ENCODE measurements around the gene RNF13. TPM values are rescaled to one million over a fixed set of nuclear protein-coding genes. Genes with fewer than 3 reads are reported as not detected.

The RNF13 gene
- total RNA-seq, 2 donors from 2014 or later, result 41.3 to 49.1 TPM

DNA sequence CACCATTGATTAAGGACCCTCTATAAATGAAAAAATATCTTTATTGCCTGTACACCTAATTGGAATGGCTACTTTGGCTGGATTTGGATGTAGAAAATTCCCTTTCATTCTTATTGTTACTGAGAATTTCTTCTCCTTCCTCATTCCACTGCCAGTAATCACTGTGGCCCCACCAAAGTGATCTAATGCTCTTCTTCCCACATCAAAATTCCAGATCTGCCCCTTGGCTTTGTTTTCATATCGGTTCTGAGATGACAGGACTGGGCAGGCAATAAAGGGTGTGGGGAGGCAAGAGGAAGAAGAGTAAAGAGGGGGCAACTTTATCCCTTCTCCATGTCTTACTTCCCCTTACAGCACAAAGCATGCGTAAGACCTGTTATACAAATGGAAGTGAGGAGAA is 22.7 kb upstream of the RNF13 start:
- H3K27me3 ChIP-seq, result no peaks in the 10 kb centered on the region
- H3K9me3 ChIP-seq, result no peaks in the 10 kb centered on the region
- DNase-seq, result no peak
- no peak overlapping the region for H3K4me3 ChIP-seq
- no peaks in the 10 kb centered on the region for H3K36me3 ChIP-seq
- intact Hi-C loops (cut with DNase I), result no loop called here
- H3K9ac ChIP-seq (ENCODE audit: low read depth in 2 of 2, low read length in 2 of 2), result no peak overlapping the region
- H3K4me1 ChIP-seq, result no peaks in the 10 kb centered on the region
- TF ChIP-seq, protein P1, sequence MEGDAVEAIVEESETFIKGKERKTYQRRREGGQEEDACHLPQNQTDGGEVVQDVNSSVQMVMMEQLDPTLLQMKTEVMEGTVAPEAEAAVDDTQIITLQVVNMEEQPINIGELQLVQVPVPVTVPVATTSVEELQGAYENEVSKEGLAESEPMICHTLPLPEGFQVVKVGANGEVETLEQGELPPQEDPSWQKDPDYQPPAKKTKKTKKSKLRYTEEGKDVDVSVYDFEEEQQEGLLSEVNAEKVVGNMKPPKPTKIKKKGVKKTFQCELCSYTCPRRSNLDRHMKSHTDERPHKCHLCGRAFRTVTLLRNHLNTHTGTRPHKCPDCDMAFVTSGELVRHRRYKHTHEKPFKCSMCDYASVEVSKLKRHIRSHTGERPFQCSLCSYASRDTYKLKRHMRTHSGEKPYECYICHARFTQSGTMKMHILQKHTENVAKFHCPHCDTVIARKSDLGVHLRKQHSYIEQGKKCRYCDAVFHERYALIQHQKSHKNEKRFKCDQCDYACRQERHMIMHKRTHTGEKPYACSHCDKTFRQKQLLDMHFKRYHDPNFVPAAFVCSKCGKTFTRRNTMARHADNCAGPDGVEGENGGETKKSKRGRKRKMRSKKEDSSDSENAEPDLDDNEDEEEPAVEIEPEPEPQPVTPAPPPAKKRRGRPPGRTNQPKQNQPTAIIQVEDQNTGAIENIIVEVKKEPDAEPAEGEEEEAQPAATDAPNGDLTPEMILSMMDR (IDR thresholded peaks at IDR 0.05), result no peak
- no peak overlapping the region for H3K27ac ChIP-seq

DNA sequence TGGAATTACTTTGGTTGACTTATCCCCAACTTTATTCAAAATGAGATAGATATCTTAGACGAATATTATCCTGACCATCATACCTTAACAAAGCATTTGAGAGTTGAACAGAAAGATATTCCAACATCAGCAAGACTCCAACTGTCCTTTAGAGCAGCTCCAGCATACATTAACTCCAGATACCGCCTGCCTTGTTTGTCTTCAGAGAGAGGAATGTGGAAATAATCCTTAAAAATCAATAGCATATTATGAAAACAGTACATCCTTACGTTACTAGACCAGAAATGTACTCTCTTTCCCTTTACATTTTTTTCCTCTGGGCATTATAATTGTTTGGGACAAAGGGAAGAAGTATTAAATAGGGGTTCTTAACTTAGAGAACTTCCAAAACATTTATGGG is 22.3 kb upstream of the RNF13 start:
- no peak overlapping the region for H3K9ac ChIP-seq (ENCODE audit: low read depth in 2 of 2, low read length in 2 of 2)
- H3K9me3 ChIP-seq, result no peaks in the 10 kb centered on the region
- intact Hi-C loops (cut with DNase I), result no loop called here
- no peaks in the 10 kb centered on the region for H3K36me3 ChIP-seq
- TF ChIP-seq, protein P1 (IDR thresholded peaks at IDR 0.05), result no peak
- no peaks in the 10 kb centered on the region for H3K4me1 ChIP-seq
- no peak overlapping the region for H3K27ac ChIP-seq
- H3K4me3 ChIP-seq, result no peak overlapping the region
- DNase-seq, result no peak
- no peaks in the 10 kb centered on the region for H3K27me3 ChIP-seq

DNA sequence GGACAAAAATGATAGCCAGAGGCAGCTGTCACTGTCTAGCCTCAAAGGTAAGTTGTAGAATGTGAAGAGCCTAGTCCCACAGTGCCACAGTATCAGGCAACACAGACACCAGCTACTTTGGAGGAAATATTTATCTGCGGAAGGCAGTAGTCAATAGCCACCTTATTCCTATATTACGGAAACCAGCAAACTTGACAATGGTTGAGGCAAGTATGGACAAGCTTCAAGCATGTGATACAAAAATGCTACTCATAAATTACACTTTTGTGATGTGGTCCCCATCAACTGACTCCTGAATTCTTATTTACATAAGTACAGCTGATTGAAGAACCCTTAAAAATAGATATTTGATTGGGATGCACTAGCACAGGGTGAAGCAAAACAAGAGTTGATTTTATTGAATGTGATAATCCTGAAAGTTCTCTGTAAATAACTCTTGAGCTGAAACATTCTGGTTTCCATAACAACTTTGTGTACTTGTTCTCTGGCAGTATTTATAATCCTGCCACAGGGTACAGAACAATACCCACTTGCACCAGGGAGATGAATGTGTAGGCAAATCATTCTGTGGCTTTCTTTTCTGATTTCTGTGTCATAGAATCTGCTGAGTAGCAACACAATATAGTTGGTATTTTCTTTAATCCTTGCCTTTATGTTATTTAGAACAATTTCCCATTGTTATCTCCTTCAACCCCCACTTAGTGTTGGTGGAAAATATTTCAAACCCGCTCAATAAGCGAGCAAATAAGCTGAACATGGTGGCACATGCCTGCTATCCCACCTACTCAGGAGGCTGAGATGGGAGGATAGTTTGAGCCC is 20.4 kb upstream of the RNF13 start, which contains the start of gene ANKUB1:
TSS of gene ANKUB1 (minus strand) at position 103 of the 819 bp plus-strand sequence. CDS start 188 bp downstream, outside the sequence.
- Histone ChIP-seq H3K9me3 (no peaks in the 10 kb centered on the region), H3K36me3 (no peaks in the 10 kb centered on the region), H3K27me3 (no peaks in the 10 kb centered on the region), H3K4me1 (no peaks in the 10 kb centered on the region), H3K27ac (no peak within 1 kb of the TSS), H3K4me3 (no peak within 1 kb of the TSS), H3K9ac (ENCODE audit: low read depth in 2 of 2, low read length in 2 of 2) (no peak within 1 kb of the TSS)
- TF ChIP-seq, protein P1 (IDR thresholded peaks at IDR 0.05), result no peak
- DNase-seq, result no peak
- intact Hi-C loops (cut with DNase I), result no loop called here

DNA sequence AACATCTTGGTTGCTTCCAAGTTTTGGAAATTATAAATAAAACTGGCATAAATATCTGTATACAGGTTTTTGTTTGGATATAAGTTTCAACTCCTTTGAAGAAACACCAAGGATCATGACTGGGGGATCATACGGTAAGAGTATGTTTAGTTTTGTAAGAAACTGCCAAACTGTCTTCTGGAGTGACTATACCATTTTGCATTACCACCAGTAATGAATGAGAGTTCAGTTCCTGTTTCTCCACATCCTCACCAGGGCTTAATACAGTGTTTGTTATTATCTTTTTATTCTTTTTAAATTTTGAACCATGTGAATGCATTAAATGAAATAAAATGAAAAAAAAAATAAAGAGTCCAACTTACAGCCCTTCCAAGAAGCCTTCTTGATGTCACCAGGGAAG is 17.0 kb upstream of the RNF13 start:
- H3K9me3 ChIP-seq, result no peaks in the 10 kb centered on the region
- no peak overlapping the region for H3K4me3 ChIP-seq
- DNase-seq, result no peak
- no peak overlapping the region for H3K9ac ChIP-seq (ENCODE audit: low read depth in 2 of 2, low read length in 2 of 2)
- TF ChIP-seq, protein P1 (IDR thresholded peaks at IDR 0.05), result no peak
- no peaks in the 10 kb centered on the region for H3K36me3 ChIP-seq
- no peaks in the 10 kb centered on the region for H3K4me1 ChIP-seq
- no peaks in the 10 kb centered on the region for H3K27me3 ChIP-seq
- intact Hi-C loops (cut with DNase I), result no loop called here
- H3K27ac ChIP-seq, result no peak overlapping the region

DNA sequence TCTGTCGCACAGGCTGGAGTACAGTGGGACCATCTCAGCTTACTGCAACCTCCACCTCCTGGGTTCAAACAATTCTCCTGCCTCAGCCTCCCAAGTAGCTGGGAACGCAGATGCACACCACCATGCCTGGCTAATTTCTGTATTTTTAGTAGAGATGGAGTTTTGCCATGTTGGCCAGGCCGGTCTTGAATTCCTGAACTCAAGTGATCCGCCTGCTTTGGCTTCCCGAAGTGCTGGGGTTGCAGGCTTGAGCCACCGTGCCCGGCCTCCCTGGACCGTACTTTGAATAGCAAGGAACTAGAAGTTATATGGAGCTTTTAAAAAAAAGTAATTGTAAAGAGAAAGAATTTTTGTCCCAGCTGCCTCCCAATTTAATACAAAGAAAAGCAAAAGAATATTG is 12.3 kb upstream of the RNF13 start:
- no peak for DNase-seq
- no peak overlapping the region for H3K27ac ChIP-seq

More for the DNA sequence above, 12.3 kb upstream of the RNF13 start:
- Histone ChIP-seq H3K9me3 (no peaks in the 10 kb centered on the region), H3K36me3 (no peaks in the 10 kb centered on the region), H3K27me3 (no peaks in the 10 kb centered on the region), H3K4me3 (no peak overlapping the region), H3K9ac (ENCODE audit: low read depth in 2 of 2, low read length in 2 of 2) (no peak overlapping the region), H3K4me1 (no peaks in the 10 kb centered on the region)
- TF ChIP-seq, protein P1 (IDR thresholded peaks at IDR 0.05), result no peak
- intact Hi-C loops (cut with DNase I), result no loop called here
